ENCODE measurements around the gene RHOB.

DNA sequence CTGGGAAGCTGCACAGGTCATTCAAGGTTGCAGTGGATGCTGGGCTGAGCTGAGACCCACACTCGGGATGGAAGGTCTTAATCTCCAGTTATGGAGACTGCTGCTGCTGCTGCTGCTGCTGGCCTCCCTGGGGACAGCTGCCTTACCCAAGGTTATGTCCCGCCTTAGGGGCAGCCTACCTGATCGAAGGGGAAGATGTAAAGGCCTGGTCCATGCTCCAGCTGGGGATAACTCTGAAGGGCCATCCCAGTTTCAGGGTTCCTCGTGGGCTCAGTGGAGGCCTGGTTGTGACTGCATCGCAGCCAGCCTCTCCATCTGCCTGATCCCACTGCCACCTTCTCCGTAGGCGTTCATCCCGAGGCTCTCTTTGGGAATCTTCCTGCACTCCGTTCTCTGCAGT is 33.0 kb downstream of the RHOB start:
- TF ChIP-seq, protein P1, sequence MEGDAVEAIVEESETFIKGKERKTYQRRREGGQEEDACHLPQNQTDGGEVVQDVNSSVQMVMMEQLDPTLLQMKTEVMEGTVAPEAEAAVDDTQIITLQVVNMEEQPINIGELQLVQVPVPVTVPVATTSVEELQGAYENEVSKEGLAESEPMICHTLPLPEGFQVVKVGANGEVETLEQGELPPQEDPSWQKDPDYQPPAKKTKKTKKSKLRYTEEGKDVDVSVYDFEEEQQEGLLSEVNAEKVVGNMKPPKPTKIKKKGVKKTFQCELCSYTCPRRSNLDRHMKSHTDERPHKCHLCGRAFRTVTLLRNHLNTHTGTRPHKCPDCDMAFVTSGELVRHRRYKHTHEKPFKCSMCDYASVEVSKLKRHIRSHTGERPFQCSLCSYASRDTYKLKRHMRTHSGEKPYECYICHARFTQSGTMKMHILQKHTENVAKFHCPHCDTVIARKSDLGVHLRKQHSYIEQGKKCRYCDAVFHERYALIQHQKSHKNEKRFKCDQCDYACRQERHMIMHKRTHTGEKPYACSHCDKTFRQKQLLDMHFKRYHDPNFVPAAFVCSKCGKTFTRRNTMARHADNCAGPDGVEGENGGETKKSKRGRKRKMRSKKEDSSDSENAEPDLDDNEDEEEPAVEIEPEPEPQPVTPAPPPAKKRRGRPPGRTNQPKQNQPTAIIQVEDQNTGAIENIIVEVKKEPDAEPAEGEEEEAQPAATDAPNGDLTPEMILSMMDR (IDR thresholded peaks at IDR 0.05): no peak
- no peak for TF ChIP-seq EZH2phosphoT487 (IDR thresholded peaks at IDR 0.05)
- no peak for TF ChIP-seq EZH2 (IDR thresholded peaks at IDR 0.05)
